H1 (cell line): ENCODE results near the gene DHRS1. TPM values are rescaled to one million over a fixed set of nuclear protein-coding genes. Genes with fewer than 3 reads are reported as not detected.
A peak's percentile ranks its signal among the peaks of the same experiment; 100 is the strongest.

ENCODE experiments used
- CTCF ChIA-PET: fragments of 300-600 bp; sonication (Branson Sonifier 250); formaldehyde crosslinking; loops from one replicate; lab custom pipeline; 2021; ENCODE audit not compliant: partially characterized antibody; lab: Charles Lee
- POLR2A ChIA-PET: fragments of 300-600 bp; sonication (Branson Sonifier 250); formaldehyde crosslinking; loops from one replicate; lab custom pipeline; 2021; ENCODE audit warnings: inconsistent platforms; ENCODE audit not compliant: partially characterized antibody; lab: Charles Lee
- DNase-seq, 2 experiments: peaks; one replicate each; pipeline versions ENCODE4 v3.0.0 to v3.0.0-alpha.2; 2010 to 2022; ENCODE audit warnings: low spot score in 2 of 2, low read depth in 1 of 2, mixed read lengths in 1 of 2
- FAIRE-seq: peaks from 2 replicates; lab custom pipeline; 2011; peaks lifted over from hg19 to GRCh38; lab: Jason Lieb, UNC
- H2AFZ ChIP-seq: 2 replicates; pipeline ENCODE4 v1.8.1; 2012; ENCODE audit warnings: low read length, inconsistent platforms
- H2AK5ac ChIP-seq: 2 replicates; pipeline ENCODE4 v1.6.1; 2013; ENCODE audit warnings: low read depth, low read length
- H2BK120ac ChIP-seq: replicated peaks from 2 replicates; pipeline ENCODE3; 2013; ENCODE audit warnings: low read depth, low read length, inconsistent platforms
- H2BK12ac ChIP-seq: 2 replicates; pipeline ENCODE4 v1.6.1; 2013; ENCODE audit warnings: low read depth, low read length
- H2BK15ac ChIP-seq: 2 replicates; pipeline ENCODE4 v1.6.1; 2013; ENCODE audit warnings: low read length
- H2BK20ac ChIP-seq: 2 replicates; pipeline ENCODE4 v1.6.1; 2013; ENCODE audit warnings: low read length
- H2BK5ac ChIP-seq: 2 replicates; pipeline ENCODE4 v1.6.1; 2013; ENCODE audit warnings: low read depth, low read length
- H3K14ac ChIP-seq: 2 replicates; pipeline ENCODE4 v1.6.1; 2013; ENCODE audit warnings: inconsistent platforms; ENCODE audit not compliant: insufficient read length
- H3K18ac ChIP-seq: 2 replicates; pipeline ENCODE4 v1.6.1; 2013; ENCODE audit warnings: low read length; ENCODE audit errors: extremely low read depth
- H3K23ac ChIP-seq: 2 replicates; pipeline ENCODE4 v1.6.1; 2013; ENCODE audit warnings: inconsistent platforms; ENCODE audit not compliant: insufficient read length
- H3K23me2 ChIP-seq: 2 replicates; pipeline ENCODE4 v1.6.1; 2013; ENCODE audit warnings: low read depth, low read length
- H3K27ac ChIP-seq: 2 replicates; pipeline ENCODE4 v1.6.1; 2011; ENCODE audit warnings: low read depth, low read length, inconsistent platforms
- H3K27me3 ChIP-seq, 4 experiments: replicated peaks in 1 of 4; 1 replicate in 1 of 4; 2 replicates in 3 of 4; pipeline versions ENCODE4 v1.6.1 to v1.8.1; 2011 to 2013; ENCODE audit warnings: low read length in 3 of 4, mild to moderate bottlenecking in 3 of 4, inconsistent platforms in 2 of 4, mixed read lengths in 2 of 4, moderate library complexity in 1 of 4; ENCODE audit not compliant: control insufficient read depth in 3 of 4, insufficient read depth in 3 of 4; ENCODE audit errors: extremely low read depth in 1 of 4
- H3K36me3 ChIP-seq, 4 experiments: 2 replicates each; pipeline versions ENCODE4 v1.6.1 to v1.8.1; 2011 to 2013; ENCODE audit warnings: mild to moderate bottlenecking in 4 of 4, low read length in 3 of 4, moderate library complexity in 2 of 4, control low read depth in 1 of 4, inconsistent platforms in 1 of 4; ENCODE audit not compliant: insufficient read depth in 4 of 4, control insufficient read depth in 2 of 4
- H3K4ac ChIP-seq: replicated peaks from 2 replicates; pipeline ENCODE3; 2013; ENCODE audit warnings: low read length, low read depth, mixed read lengths, inconsistent platforms; ENCODE audit not compliant: insufficient read length
- H3K4me1 ChIP-seq, 4 experiments: replicated peaks in 1 of 4; 1 replicate in 1 of 4; 2 replicates in 3 of 4; pipeline versions ENCODE4 v1.6.1 to v1.8.1; 2011 to 2013; ENCODE audit warnings: low read length in 3 of 4, inconsistent platforms in 2 of 4, mixed read lengths in 1 of 4; ENCODE audit not compliant: insufficient read depth in 4 of 4, control insufficient read depth in 3 of 4
- H3K4me2 ChIP-seq, 2 experiments: 2 replicates each; pipeline versions ENCODE4 v1.6.1 to v1.8.1; 2011 to 2013; ENCODE audit warnings: low read depth in 2 of 2, low read length in 2 of 2, control low read depth in 1 of 2, inconsistent platforms in 1 of 2, mild to moderate bottlenecking in 1 of 2; ENCODE audit not compliant: insufficient read depth in 1 of 2
- H3K4me3 ChIP-seq, 4 experiments: fragments of 200-600, 300-600 bp in 1 of 4; sonication (generic), shearing (Covaris generic), sonication (Bioruptor Twin) in 1 of 4; 2 replicates each; pipeline versions ENCODE4 v1.5.1 to v1.8.1; 2011 to 2016; ENCODE audit warnings: low read length in 4 of 4, low read depth in 3 of 4, control low read depth in 2 of 4, inconsistent platforms in 2 of 4, mild to moderate bottlenecking in 2 of 4, mixed read lengths in 1 of 4, moderate library complexity in 1 of 4; ENCODE audit not compliant: insufficient read depth in 2 of 4; ENCODE audit errors: extremely low read depth in 1 of 4
- H3K56ac ChIP-seq: replicated peaks from 2 replicates; pipeline ENCODE3; 2013; ENCODE audit warnings: low read depth, mild to moderate bottlenecking, mixed read lengths, low read length, inconsistent platforms; ENCODE audit not compliant: insufficient read length
- H3K79me1 ChIP-seq: 2 replicates; pipeline ENCODE4 v1.6.1; 2013; ENCODE audit warnings: low read depth, low read length, control low read depth
- H3K79me2 ChIP-seq, 2 experiments: 2 replicates each; pipeline versions ENCODE4 v1.6.1 to v1.8.1; 2012 to 2013; ENCODE audit warnings: low read length in 2 of 2, mild to moderate bottlenecking in 2 of 2, inconsistent platforms in 1 of 2; ENCODE audit not compliant: insufficient read depth in 2 of 2, control insufficient read depth in 1 of 2
- H3K9ac ChIP-seq, 4 experiments: replicated peaks in 1 of 4; 1 replicate in 1 of 4; 2 replicates in 3 of 4; pipeline versions ENCODE4 v1.6.1 to v1.8.1; 2011 to 2013; ENCODE audit warnings: low read depth in 3 of 4, low read length in 3 of 4, control low read depth in 2 of 4, mild to moderate bottlenecking in 2 of 4, moderate library complexity in 2 of 4, inconsistent platforms in 1 of 4; ENCODE audit errors: extremely low read depth in 1 of 4
- H3K9me3 ChIP-seq, 2 experiments: 2 replicates each; pipeline versions ENCODE4 v1.6.1 to v1.8.1; 2012 to 2013; ENCODE audit warnings: mild to moderate bottlenecking in 2 of 2, moderate library complexity in 2 of 2, control low read depth in 1 of 2, inconsistent platforms in 1 of 2, low read depth in 1 of 2, low read length in 1 of 2, mixed read lengths in 1 of 2; ENCODE audit not compliant: insufficient read depth in 2 of 2
- H4K20me1 ChIP-seq, 2 experiments: replicated peaks in 1 of 2; 2 replicates each; pipeline versions ENCODE3 to v1.8.1; 2011 to 2013; ENCODE audit warnings: inconsistent platforms in 2 of 2, low read length in 2 of 2, mild to moderate bottlenecking in 1 of 2; ENCODE audit not compliant: insufficient read depth in 2 of 2, control insufficient read depth in 1 of 2
- H4K5ac ChIP-seq: 2 replicates; pipeline ENCODE4 v1.6.1; 2013; ENCODE audit warnings: low read length, low read depth, mixed read lengths, inconsistent platforms; ENCODE audit not compliant: insufficient read length
- H4K8ac ChIP-seq: 2 replicates; pipeline ENCODE4 v1.8.0; 2013; ENCODE audit warnings: mild to moderate bottlenecking, moderate library complexity, low read length, inconsistent platforms; ENCODE audit not compliant: insufficient read depth; ENCODE audit errors: extremely low read depth
- H4K91ac ChIP-seq: replicated peaks from 2 replicates; pipeline ENCODE3; 2013; ENCODE audit warnings: low read length, mixed read lengths, inconsistent platforms; ENCODE audit not compliant: insufficient read length
- ATF2 ChIP-seq: IDR thresholded peaks from 2 replicates; pipeline ENCODE4 v1.6.1; 2012; ENCODE audit warnings: low read length, inconsistent platforms
- CTCF ChIP-seq, 3 experiments: IDR thresholded peaks; 1 replicate in 2 of 3; 2 replicates in 1 of 3; pipeline versions ENCODE4 v1.5.1 to v1.6.1; 2011; ENCODE audit warnings: low read length in 3 of 3, mild to moderate bottlenecking in 3 of 3, inconsistent platforms in 2 of 3, low read depth in 1 of 3, moderate library complexity in 1 of 3; ENCODE audit not compliant: insufficient read depth in 1 of 3; ENCODE audit errors: control extremely low read depth in 1 of 3
- EGR1 ChIP-seq: IDR thresholded peaks from 2 replicates; pipeline ENCODE4 v1.6.1; 2011; ENCODE audit warnings: low read depth, low read length, borderline replicate concordance
- HDAC2 ChIP-seq, 2 experiments: fragments of 300-600 bp in 1 of 2; sonication (generic) in 1 of 2; IDR thresholded peaks; 2 replicates each; pipeline ENCODE4 v1.6.1; 2011 to 2012; ENCODE audit warnings: low read depth in 2 of 2, low read length in 2 of 2, mild to moderate bottlenecking in 2 of 2, moderate library complexity in 2 of 2, borderline replicate concordance in 1 of 2, inconsistent platforms in 1 of 2
- JUND ChIP-seq: IDR thresholded peaks from 2 replicates; pipeline ENCODE4 v1.6.1; 2011; ENCODE audit warnings: mild to moderate bottlenecking, improper control_type of control experiment, low read length
- SIX5 ChIP-seq: IDR thresholded peaks from 2 replicates; pipeline ENCODE4 v1.6.1; 2011; ENCODE audit warnings: mild to moderate bottlenecking, low read depth, low read length
- ZNF274 ChIP-seq: IDR thresholded peaks from 2 replicates; pipeline ENCODE4 v1.7.0; 2012; ENCODE audit warnings: low read length, borderline replicate concordance; ENCODE audit errors: extremely low read depth
- WGBS, 2 experiments: shearing (Covaris generic) in 1 of 2; methylation state at CpG; one replicate each; pipeline versions ENCODE4 v1.1.6 to v1.1.7; 2013 to 2015; ENCODE audit warnings: low lambda C conversion rate in 2 of 2, mixed read lengths in 2 of 2, inconsistent platforms in 1 of 2, low coverage in 1 of 2, missing lambda C conversion rate in 1 of 2; ENCODE audit not compliant: insufficient replicate concordance in 2 of 2, insufficient coverage in 1 of 2, insufficient read length in 1 of 2; ENCODE audit errors: extremely low coverage in 1 of 2, missing lambda C conversion rate in 1 of 2; 5-methylcytosine and 5-hydroxymethylcytosine counted together
- polyA plus RNA-seq, 7 experiments: library from polyadenylated mRNA; depleted of rRNA in 3 of 7; stranded (reverse) in 5 of 7; unstranded in 2 of 7; fragments of >200 nt in 5 of 7; fragments of 200-250 nt in 2 of 7; gene quantifications; 1 replicate in 5 of 7; 2 replicates in 1 of 7; 4 replicates in 1 of 7; pipeline versions ENCODE4 v1.2.1 to v1.2.3, GENCODE V29; 2011 to 2013; ENCODE audit warnings: missing spikeins in 2 of 7, mixed read lengths in 2 of 7
- total RNA-seq: library from RNA; stranded (reverse); fragmentation: NEBNext Ultra II Directional; extraction: Animal tissue kit (Norgen Biotek cat#: 25700); gene quantifications from 2 replicates; pipeline ENCODE4 v1.2.1, GENCODE V29; 2021

DHRS1 gene
- total and polyA plus RNA-seq, 2 of the 8 experiments (the other 6 are each of a cell fraction or from before 2014, with no cell fraction given), result 8.8 to 31.7 TPM

- no peak for FAIRE-seq
- WGBS, 2 experiments, result 30% methylated on average over 13 of the region's 13 CpGs; no CpG with 5 or more reads in 1 of the 2 experiments
- no peak for TF ChIP-seq SIX5
- TF ChIP-seq HDAC2 (IDR thresholded peaks at IDR 0.05; ENCODE audit: borderline replicate concordance in 1 of 2, low read depth in 2 of 2, low read length in 2 of 2), result peak in 1 of 2 experiments; percentile 56; a peak in 1 of 4 replicates
- no peak for TF ChIP-seq ZNF274
- no peak for TF ChIP-seq ATF2
- no peak for TF ChIP-seq JUND
- no peak for TF ChIP-seq EGR1
- TF ChIP-seq CTCF (IDR thresholded peaks at IDR 0.05; ENCODE audit: control extremely low read depth in 1 of 3, insufficient read depth in 1 of 3, low read depth in 1 of 3, low read length in 3 of 3), result 0 out of 4 replicates have a peak, but pooled peaks of 1 of the 3 experiments have one; percentile 2
These were observed 28.9 kb downstream of the DHRS1 start for GRCh38 chr14:24270537-24271133.

More at GRCh38 chr14:24270537-24271133, 28.9 kb downstream of the DHRS1 start:
- Histone ChIP-seq H3K79me2 (no peaks in the 10 kb centered on the region), H2BK5ac (peak overlapping the region; percentile 94; the same call in 1 of the 2 replicates), H3K23ac (no peak overlapping the region), H3K27ac (no peak overlapping the region; the same call in 1 of the 2 replicates), H3K4me2 (peak overlapping the region; percentile 55 to 97), H4K91ac (no peak overlapping the region), H3K4me1 (peaks cover 0 to 4% (median 2%) of the 10 kb centered on the region in 4 experiments; a peak in 4 of 7 replicates), H3K23me2 (peaks cover 5% of the 10 kb centered on the region), H2AFZ (peak overlapping the region; percentile 36; the same call in 1 of the 2 replicates), H3K27me3 (no peaks in the 10 kb centered on the region; a peak in 1 of 7 replicates), H3K56ac (no peak overlapping the region), H3K9ac (no peak overlapping the region; a peak in 2 of 7 replicates), H2BK20ac (no peak overlapping the region), H3K4ac (no peak overlapping the region), H2BK120ac (no peak overlapping the region), H4K5ac (peak overlapping the region; percentile 23), H4K20me1 (peaks cover 0 to 2% of the 10 kb centered on the region in 2 experiments), H2BK15ac (no peak overlapping the region), H3K36me3 (no peaks in the 10 kb centered on the region; a peak in 3 of 8 replicates), H3K18ac (no peak overlapping the region), H3K9me3 (no peaks in the 10 kb centered on the region), H4K8ac (no peak overlapping the region; the same call in 1 of the 2 replicates), H3K14ac (no peak overlapping the region), H2AK5ac (no peak overlapping the region), H3K79me1 (no peaks in the 10 kb centered on the region), H3K4me3 (peak overlapping the region; percentile 61 to 89 (median 82)), H2BK12ac (no peak overlapping the region)
- CTCF ChIA-PET, result interaction anchor here (0.6 to 8.6 kb wide), 20 partner anchors 9 to 214 kb away, joined by 3 to 94 read pairs (median 6); partner anchors contain the start of genes CIDEB, DHRS1, IRF9 and LTB4R2
- POLR2A ChIA-PET, result interaction anchor here (0.8 to 3.8 kb wide), 30 partner anchors 9 to 286 kb away, joined by 3 to 26 read pairs (median 7); partner anchors contain the start of genes CHMP4A, CIDEB, DHRS1 and EMC9
- DNase-seq, result no peak
